IMR-90 (cell line): Measurements from ENCODE around the gene RPS6KA6. TPM values are rescaled to one million over a fixed set of nuclear protein-coding genes. Genes with fewer than 3 reads are reported as not detected.

Experiments used
- ATAC-seq: fragments of 200-7000 bp; cut with Tn5 transposase; 2 replicates; pipeline ENCODE4 v1.9.1; 2020; ENCODE audit warnings: low read depth, mild to moderate bottlenecking, moderate library complexity
- BruUV-seq: library from RNA; stranded (reverse); fragments of 400-500 nt; replicated peaks from 2 replicates; lab custom pipeline; 2021; lab: Mats Ljungman, UMichigan
- CTCF ChIA-PET: fragments of 300-600 bp; formaldehyde crosslinking; extraction: SDS; loops from one replicate; lab custom pipeline; 2021; ENCODE audit warnings: antibody characterized with exemption; lab: Yijun Ruan, JAX
- POLR2A ChIA-PET: fragments of 300-600 bp; sonication (Branson Sonifier 250); formaldehyde crosslinking; loops from one replicate; lab custom pipeline; 2022; ENCODE audit warnings: antibody characterized with exemption; ENCODE audit not compliant: unreplicated experiment; lab: Charles Lee
- DNase-seq: peaks from one replicate; pipeline ENCODE4 v3.0.0; 2013
- H2AFZ ChIP-seq: replicated peaks from 2 replicates; pipeline ENCODE3; 2013; ENCODE audit warnings: low read length, mild to moderate bottlenecking; ENCODE audit not compliant: poor library complexity
- H2AK5ac ChIP-seq: 2 replicates; pipeline ENCODE4 v1.6.1; 2013; ENCODE audit warnings: low read depth, low read length, inconsistent platforms
- H2AK9ac ChIP-seq: replicated peaks from 2 replicates; pipeline ENCODE3; 2013; ENCODE audit warnings: mild to moderate bottlenecking, low read depth, low read length, moderate library complexity; ENCODE audit not compliant: poor library complexity
- H2BK120ac ChIP-seq: 2 replicates; pipeline ENCODE4 v1.6.1; 2013; ENCODE audit warnings: low read depth, low read length, inconsistent platforms
- H2BK15ac ChIP-seq: 3 replicates; pipeline ENCODE4 v1.6.1; 2013; ENCODE audit warnings: low read depth, low read length, inconsistent platforms
- H2BK20ac ChIP-seq: 2 replicates; pipeline ENCODE4 v1.6.1; 2013; ENCODE audit warnings: low read depth, mild to moderate bottlenecking, inconsistent platforms, low read length, moderate library complexity
- H2BK5ac ChIP-seq: 2 replicates; pipeline ENCODE4 v1.6.1; 2013; ENCODE audit warnings: mild to moderate bottlenecking, low read depth, low read length, inconsistent platforms; ENCODE audit not compliant: poor library complexity, severe bottlenecking
- H3K14ac ChIP-seq: replicated peaks from 2 replicates; pipeline ENCODE4 v1.6.1; 2013; ENCODE audit warnings: low read depth, low read length, inconsistent platforms
- H3K18ac ChIP-seq: 2 replicates; pipeline ENCODE4 v1.6.1; 2013; ENCODE audit warnings: low read depth, low read length, control low read depth
- H3K23ac ChIP-seq: 2 replicates; pipeline ENCODE4 v1.6.1; 2013; ENCODE audit warnings: low read depth, low read length, inconsistent platforms
- H3K27ac ChIP-seq: 2 replicates; pipeline ENCODE4 v1.5.1; 2013; ENCODE audit warnings: mild to moderate bottlenecking, control low read depth, low read length; ENCODE audit not compliant: insufficient read depth
- H3K27me3 ChIP-seq: 2 replicates; pipeline ENCODE4 v1.6.1; 2013; ENCODE audit warnings: low read length; ENCODE audit not compliant: control insufficient read depth, insufficient read depth
- H3K36me3 ChIP-seq: 2 replicates; pipeline ENCODE4 v1.6.1; 2013; ENCODE audit warnings: low read length, mixed read lengths; ENCODE audit not compliant: control insufficient read depth, insufficient read depth
- H3K4ac ChIP-seq: 2 replicates; pipeline ENCODE4 v1.6.1; 2013; ENCODE audit warnings: low read depth, low read length, inconsistent platforms
- H3K4me1 ChIP-seq: 2 replicates; pipeline ENCODE4 v1.6.1; 2013; ENCODE audit warnings: low read length, mixed read lengths; ENCODE audit not compliant: control insufficient read depth, insufficient read depth
- H3K4me2 ChIP-seq: 2 replicates; pipeline ENCODE4 v1.6.1; 2013; ENCODE audit warnings: low read depth, mild to moderate bottlenecking, control low read depth, low read length, moderate library complexity
- H3K4me3 ChIP-seq: 2 replicates; pipeline ENCODE4 v1.5.1; 2013; ENCODE audit warnings: low read depth, mild to moderate bottlenecking, control low read depth, low read length, moderate library complexity; ENCODE audit not compliant: insufficient read depth
- H3K56ac ChIP-seq: 2 replicates; pipeline ENCODE4 v1.6.1; 2013; ENCODE audit warnings: low read length, inconsistent platforms; ENCODE audit not compliant: insufficient read depth; ENCODE audit errors: extremely low read depth
- H3K79me1 ChIP-seq, 2 experiments: 2 replicates each; pipeline ENCODE4 v1.6.1; 2013; ENCODE audit warnings: low read length in 2 of 2, inconsistent platforms in 1 of 2, low read depth in 1 of 2
- H3K9ac ChIP-seq: 2 replicates; pipeline ENCODE4 v1.6.1; 2013; ENCODE audit warnings: low read depth, low read length, control low read depth
- H3K9me1 ChIP-seq: 2 replicates; pipeline ENCODE4 v1.6.1; 2013; ENCODE audit warnings: low read length, inconsistent platforms; ENCODE audit not compliant: insufficient read depth
- H3K9me3 ChIP-seq: 2 replicates; pipeline ENCODE4 v1.6.1; 2013; ENCODE audit warnings: low read length; ENCODE audit not compliant: control insufficient read depth, insufficient read depth
- H4K20me1 ChIP-seq: 2 replicates; pipeline ENCODE4 v1.6.1; 2013; ENCODE audit warnings: low read length, inconsistent platforms; ENCODE audit not compliant: insufficient read depth
- H4K5ac ChIP-seq: 2 replicates; pipeline ENCODE4 v1.6.1; 2013; ENCODE audit warnings: mild to moderate bottlenecking, low read depth, low read length, control low read depth
- H4K8ac ChIP-seq, 2 experiments: 2 replicates each; pipeline ENCODE4 v1.6.1; 2013; ENCODE audit warnings: low read depth in 2 of 2, low read length in 2 of 2, control low read depth in 1 of 2, inconsistent platforms in 1 of 2
- H4K91ac ChIP-seq: 2 replicates; pipeline ENCODE4 v1.6.1; 2013; ENCODE audit warnings: low read depth, low read length, inconsistent platforms; ENCODE audit not compliant: insufficient read depth
- BHLHE40 ChIP-seq: fragments of 150-350 bp; IDR thresholded peaks from 2 replicates; pipeline ENCODE4 v1.6.1; 2016; ENCODE audit warnings: mild to moderate bottlenecking, low read depth, low read length
- CEBPB ChIP-seq: IDR thresholded peaks from 2 replicates; pipeline ENCODE4 v1.6.1; 2012; ENCODE audit warnings: low read depth, low read length, improper control_type of control experiment
- CHD1 ChIP-seq: IDR thresholded peaks from 2 replicates; pipeline ENCODE4 v1.6.1; 2012; ENCODE audit warnings: low read depth, low read length, improper control_type of control experiment
- ELK1 ChIP-seq: fragments of 150-350 bp; IDR thresholded peaks from 2 replicates; pipeline ENCODE4 v1.6.1; 2016; ENCODE audit warnings: low read depth, mild to moderate bottlenecking, low read length, moderate library complexity, borderline replicate concordance
- FOS ChIP-seq: fragments of 150-350 bp; IDR thresholded peaks from 2 replicates; pipeline ENCODE4 v1.6.1; 2016; ENCODE audit warnings: low read depth, low read length
- MAFK ChIP-seq: IDR thresholded peaks from 2 replicates; pipeline ENCODE4 v1.6.1; 2012; ENCODE audit warnings: low read depth, low read length, improper control_type of control experiment
- MAZ ChIP-seq: IDR thresholded peaks from 2 replicates; pipeline ENCODE4 v1.6.1; 2012; ENCODE audit warnings: low read depth, mild to moderate bottlenecking, low read length, improper control_type of control experiment, moderate library complexity, borderline replicate concordance
- MXI1 ChIP-seq: IDR thresholded peaks from 2 replicates; pipeline ENCODE4 v1.6.1; 2012; ENCODE audit warnings: low read depth, mild to moderate bottlenecking, low read length, moderate library complexity, borderline replicate concordance
- NFE2L2 ChIP-seq: fragments of 150-350 bp; IDR thresholded peaks from 2 replicates; pipeline ENCODE4 v1.6.1; 2016; ENCODE audit warnings: low read depth, mild to moderate bottlenecking, low read length
- POLR2A ChIP-seq: IDR thresholded peaks from 2 replicates; pipeline ENCODE4 v1.6.1; 2012; ENCODE audit warnings: mild to moderate bottlenecking, low read depth, low read length
- RAD21 ChIP-seq: IDR thresholded peaks from 2 replicates; pipeline ENCODE4 v1.6.1; 2012; ENCODE audit warnings: low read length, improper control_type of control experiment
- RCOR1 ChIP-seq: IDR thresholded peaks from 2 replicates; pipeline ENCODE4 v1.6.1; 2012; ENCODE audit warnings: mild to moderate bottlenecking, low read length, improper control_type of control experiment; ENCODE audit not compliant: insufficient replicate concordance
- RFX5 ChIP-seq: IDR thresholded peaks from 2 replicates; pipeline ENCODE4 v1.8.0; 2012; ENCODE audit warnings: low read depth, mild to moderate bottlenecking, low read length, moderate library complexity
- SMC3 ChIP-seq: fragments of 150-350 bp; IDR thresholded peaks from 2 replicates; pipeline ENCODE4 v1.6.1; 2016; ENCODE audit warnings: low read depth, mild to moderate bottlenecking, antibody characterized with exemption, low read length, moderate library complexity
- WGBS, 2 experiments: methylation state at CpG; one replicate each; pipeline versions ENCODE4 v1.1.5 to v1.1.7; 2013; ENCODE audit warnings: missing lambda C conversion rate in 2 of 2; ENCODE audit not compliant: insufficient read length in 1 of 2; ENCODE audit errors: extremely low coverage in 2 of 2; 5-methylcytosine and 5-hydroxymethylcytosine counted together
- dilution Hi-C: fragments of 300-500 bp; cut with HindIII; formaldehyde crosslinking; loops from one replicate; pipeline ENCODE4 v1.14.3; 2018; ENCODE audit warnings: low sequenced_read_pairs; ENCODE audit not compliant: unreplicated experiment
- in situ Hi-C: fragments of 300-500 bp; cut with MboI; formaldehyde crosslinking; loops from 3 replicates; pipeline ENCODE4 v1.14.3; 2019; ENCODE audit warnings: low sequenced_read_pairs, inconsistent platforms, mixed read lengths
- intact Hi-C: fragments of 100-400 bp; cut with micrococcal nuclease; formaldehyde crosslinking; loops from 2 replicates; pipeline ENCODE4 v1.10.0; 2022
- polyA plus RNA-seq, 3 experiments: library from polyadenylated mRNA; depleted of rRNA; stranded (reverse); fragments of >200 nt; gene quantifications; 2 replicates each; pipeline ENCODE4 v1.2.3, GENCODE V29; 2012; ENCODE audit warnings: low replicate concordance in 1 of 3
- total RNA-seq: library from RNA; depleted of rRNA; stranded (reverse); fragments of >200 nt; gene quantifications from 2 replicates; pipeline ENCODE4 v1.2.3, GENCODE V29; 2012
- TF ChIP-seq, protein P1 (sequence below): fragments of 150-350 bp; IDR thresholded peaks from 2 replicates; pipeline ENCODE4 v1.6.1; 2017; ENCODE audit warnings: mild to moderate bottlenecking, antibody characterized with exemption, low read length, low read depth
- TF ChIP-seq, protein P2 (sequence below): conservative IDR thresholded peaks from 2 replicates; pipeline ENCODE4 v1.5.1; 2012; ENCODE audit warnings: mild to moderate bottlenecking, low read depth, low read length, improper control_type of control experiment

Gene RPS6KA6
- total and polyA plus RNA-seq, 2 of the 4 experiments (the other 2 are of a cell fraction): 3.6 to 6.8 TPM

DNA sequence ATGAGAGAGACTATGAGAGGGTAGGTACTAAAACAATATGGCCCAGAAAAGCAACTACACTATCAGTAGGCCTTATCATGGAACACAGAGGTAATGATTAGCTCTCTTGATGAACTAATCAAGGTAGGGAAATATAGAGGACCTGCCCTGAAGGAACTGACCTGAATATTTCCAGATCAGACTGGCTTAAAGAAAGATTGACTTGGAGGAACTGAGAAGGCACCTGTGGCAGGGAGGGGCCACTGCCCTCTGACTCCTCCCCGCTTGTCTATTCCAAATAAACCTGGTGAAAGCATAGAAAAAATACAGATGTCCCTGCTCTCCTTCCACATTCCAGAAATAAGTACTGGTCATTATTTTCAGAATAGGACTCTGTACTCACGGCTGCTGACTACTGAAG is 5.5 kb downstream of the RPS6KA6 start:
- no peak overlapping the region for H2AK9ac ChIP-seq
- H3K27ac ChIP-seq: no peak overlapping the region
- no peak overlapping the region for H4K5ac ChIP-seq
- no peak overlapping the region for H3K9ac ChIP-seq
- no peaks in the 10 kb centered on the region for H3K9me1 ChIP-seq
- H3K36me3 ChIP-seq: no peaks in the 10 kb centered on the region
- H3K23ac ChIP-seq: no peak overlapping the region
- no peak overlapping the region for H4K91ac ChIP-seq
- ATAC-seq (no peak), DNase-seq (no peak)
- WGBS, 2 experiments: no CpG with 5 or more reads among the region's 2 CpGs
- intact Hi-C loops: loop anchor here (10.0 kb wide), 1 partner anchor 322 kb away; the partner anchor contains the start of gene HDX
- POLR2A ChIA-PET: no interaction called here
- in situ Hi-C loops: no loop called here
- no TSS peak for BruUV-seq
- H3K4ac ChIP-seq: no peak overlapping the region
- CTCF ChIA-PET: interaction anchor here (1.0 kb wide), 1 partner anchor 22 kb away, joined by 3 read pairs; no protein-coding TSS in a partner anchor
- H3K79me1 ChIP-seq: no peaks in the 10 kb centered on the region
- no peak overlapping the region for H3K56ac ChIP-seq
- no peak overlapping the region for H3K14ac ChIP-seq
- H3K18ac ChIP-seq: no peak overlapping the region
- H2BK120ac ChIP-seq: no peak overlapping the region
- no peak overlapping the region for H2BK20ac ChIP-seq
- H2BK15ac ChIP-seq: no peak overlapping the region
- no peaks in the 10 kb centered on the region for H3K27me3 ChIP-seq
- no peak overlapping the region for H3K4me3 ChIP-seq
- dilution Hi-C loops: no loop called here
- H2AK5ac ChIP-seq: no peak overlapping the region
- no peaks in the 10 kb centered on the region for H4K20me1 ChIP-seq
- H3K4me2 ChIP-seq: no peak overlapping the region
- H3K4me1 ChIP-seq: no peaks in the 10 kb centered on the region
- H4K8ac ChIP-seq: no peak overlapping the region
- TF ChIP-seq, protein P1, sequence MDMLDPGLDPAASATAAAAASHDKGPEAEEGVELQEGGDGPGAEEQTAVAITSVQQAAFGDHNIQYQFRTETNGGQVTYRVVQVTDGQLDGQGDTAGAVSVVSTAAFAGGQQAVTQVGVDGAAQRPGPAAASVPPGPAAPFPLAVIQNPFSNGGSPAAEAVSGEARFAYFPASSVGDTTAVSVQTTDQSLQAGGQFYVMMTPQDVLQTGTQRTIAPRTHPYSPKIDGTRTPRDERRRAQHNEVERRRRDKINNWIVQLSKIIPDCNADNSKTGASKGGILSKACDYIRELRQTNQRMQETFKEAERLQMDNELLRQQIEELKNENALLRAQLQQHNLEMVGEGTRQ: no peak
- TF ChIP-seq CEBPB: no peak
- TF ChIP-seq ELK1: no peak
- no peak for TF ChIP-seq NFE2L2
- no peak for TF ChIP-seq RAD21
- no peak for TF ChIP-seq RFX5
- no peak for TF ChIP-seq MXI1
- no peak for TF ChIP-seq BHLHE40
- TF ChIP-seq, protein P2, sequence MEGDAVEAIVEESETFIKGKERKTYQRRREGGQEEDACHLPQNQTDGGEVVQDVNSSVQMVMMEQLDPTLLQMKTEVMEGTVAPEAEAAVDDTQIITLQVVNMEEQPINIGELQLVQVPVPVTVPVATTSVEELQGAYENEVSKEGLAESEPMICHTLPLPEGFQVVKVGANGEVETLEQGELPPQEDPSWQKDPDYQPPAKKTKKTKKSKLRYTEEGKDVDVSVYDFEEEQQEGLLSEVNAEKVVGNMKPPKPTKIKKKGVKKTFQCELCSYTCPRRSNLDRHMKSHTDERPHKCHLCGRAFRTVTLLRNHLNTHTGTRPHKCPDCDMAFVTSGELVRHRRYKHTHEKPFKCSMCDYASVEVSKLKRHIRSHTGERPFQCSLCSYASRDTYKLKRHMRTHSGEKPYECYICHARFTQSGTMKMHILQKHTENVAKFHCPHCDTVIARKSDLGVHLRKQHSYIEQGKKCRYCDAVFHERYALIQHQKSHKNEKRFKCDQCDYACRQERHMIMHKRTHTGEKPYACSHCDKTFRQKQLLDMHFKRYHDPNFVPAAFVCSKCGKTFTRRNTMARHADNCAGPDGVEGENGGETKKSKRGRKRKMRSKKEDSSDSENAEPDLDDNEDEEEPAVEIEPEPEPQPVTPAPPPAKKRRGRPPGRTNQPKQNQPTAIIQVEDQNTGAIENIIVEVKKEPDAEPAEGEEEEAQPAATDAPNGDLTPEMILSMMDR: no peak
- TF ChIP-seq MAZ: no peak
- no peak for TF ChIP-seq RCOR1
- TF ChIP-seq CHD1: no peak
- TF ChIP-seq SMC3: no peak
- no peak for TF ChIP-seq MAFK
- TF ChIP-seq POLR2A: no peak
- no peak for TF ChIP-seq FOS
- H2BK5ac ChIP-seq: no peak overlapping the region
- H2AFZ ChIP-seq: no peak overlapping the region
- H3K9me3 ChIP-seq: no peaks in the 10 kb centered on the region
